Activated gamma-delta T cell treated with anti-CD3 and anti-CD28 coated beads, Interleukin-2, amount 50 U/mL, for 16 hours (primary cell): ENCODE results near the gene KRT32.
"Not testable (repeated sequence)": the region's sequence is repeated elsewhere in the genome, so short reads cannot be mapped to it uniquely, and the experiment has no call there.

Experiments used
- DNase-seq: peaks from one replicate; pipeline ENCODE4 v3.0.0-alpha.2; 2020; ENCODE audit warnings: low read depth

The KRT32 gene

GRCh38 chr17:41464173-41464572 is 3.0 kb downstream of the KRT32 start:
- DNase-seq: no peak

GRCh38 chr17:41463746-41464145 is 3.4 kb downstream of the KRT32 start:
- DNase-seq: no peak

GRCh38 chr17:41462705-41463104 is 4.5 kb downstream of the KRT32 start:
- no peak for DNase-seq

GRCh38 chr17:41457676-41458075 is 9.5 kb downstream of the KRT32 start:
- DNase-seq: no peak

DNA sequence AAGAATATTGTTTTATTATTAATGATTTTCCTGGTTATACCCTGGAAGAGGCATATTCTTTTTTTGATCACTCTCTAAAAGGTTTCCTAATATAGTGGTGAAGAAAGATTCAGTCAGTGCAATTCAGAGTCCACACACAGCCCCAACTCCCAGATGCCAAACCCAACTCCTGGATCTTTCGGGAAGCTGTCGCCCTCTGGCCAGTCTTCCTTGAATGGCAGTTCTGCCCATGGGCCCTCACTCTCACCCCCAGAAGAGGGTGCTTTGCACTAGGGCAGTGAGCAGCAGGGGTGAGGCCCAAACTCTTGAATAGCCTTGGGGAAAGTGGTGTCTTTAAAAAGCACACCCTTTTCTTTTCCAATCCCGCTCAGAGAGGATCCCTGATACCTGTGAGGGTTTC is 11.0 kb downstream of the KRT32 start:
- no peak for DNase-seq

- no peak for DNase-seq
Measured at GRCh38 chr17:41455236-41455635, 11.9 kb downstream of the KRT32 start.

DNA sequence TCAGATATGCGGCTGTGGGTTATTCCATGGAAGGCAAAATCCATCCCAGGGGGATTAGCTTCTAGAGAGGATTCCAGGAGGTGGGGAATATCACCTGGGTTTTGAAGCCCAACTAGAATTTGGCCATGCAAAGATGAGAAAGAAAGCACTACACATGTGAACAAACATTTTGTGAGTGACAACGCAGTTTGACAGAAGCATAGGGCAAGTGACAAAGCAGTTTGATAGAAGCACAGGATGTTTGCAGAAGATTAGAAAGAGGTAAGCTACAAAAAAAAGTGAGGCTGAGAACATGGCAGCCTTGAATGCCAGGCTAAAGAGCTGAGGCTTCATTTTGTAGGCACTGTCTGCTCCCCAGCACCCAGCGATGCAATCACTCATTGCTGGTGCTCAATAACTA is 14.1 kb downstream of the KRT32 start:
- no peak for DNase-seq

DNA sequence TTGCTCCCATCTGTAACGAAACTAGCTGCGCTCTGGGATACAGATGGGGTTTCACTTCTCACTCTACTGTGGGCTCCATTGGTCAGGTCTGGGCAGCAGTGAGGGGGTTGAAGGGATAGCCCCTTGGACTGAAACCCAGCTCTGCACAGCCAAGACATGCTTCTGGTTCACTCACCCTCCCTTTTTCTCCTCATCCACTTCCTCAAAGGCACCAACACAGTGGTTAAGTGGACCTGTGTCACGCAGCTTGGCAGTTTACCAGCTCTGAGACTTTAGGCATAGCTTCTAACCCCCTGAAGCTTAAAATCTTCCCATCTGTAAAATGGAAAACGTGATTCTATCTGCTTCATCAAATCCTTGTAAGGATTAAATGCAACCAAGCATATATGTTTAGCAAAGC is 14.9 kb downstream of the KRT32 start:
- DNase-seq: no peak

DNA sequence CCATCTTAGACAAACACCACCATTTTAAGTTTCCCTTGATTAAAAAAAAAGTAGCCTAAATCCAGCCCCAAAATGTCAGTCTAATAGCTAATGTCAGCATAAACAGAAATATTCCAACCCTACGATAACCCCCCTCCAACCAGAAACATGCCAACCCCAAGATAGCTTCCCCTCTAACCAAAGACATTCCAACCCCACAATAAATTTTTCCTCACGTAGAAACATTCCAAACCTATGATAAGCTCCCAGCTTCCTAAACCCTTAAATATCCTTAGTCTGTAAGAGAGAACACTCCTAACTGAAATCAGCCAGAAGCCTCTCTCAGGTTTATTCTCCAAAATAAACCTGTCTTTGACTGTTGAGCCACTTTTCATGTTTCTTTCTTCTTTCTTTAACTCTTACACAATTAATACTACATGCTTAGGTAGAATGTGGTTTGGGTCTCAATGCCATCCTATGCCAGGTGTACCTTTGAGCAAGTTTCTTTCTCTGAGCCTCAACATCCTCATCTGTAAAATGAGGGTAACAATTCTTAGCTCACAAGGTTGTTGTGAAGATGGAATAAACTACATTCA is 15.9 kb downstream of the KRT32 start:
- DNase-seq: no peak

- DNase-seq: no peak
Measured at GRCh38 chr17:41449008-41449407, 18.2 kb downstream of the KRT32 start.

GRCh38 chr17:41448506-41448905 is 18.7 kb downstream of the KRT32 start:
- DNase-seq: no peak

DNA sequence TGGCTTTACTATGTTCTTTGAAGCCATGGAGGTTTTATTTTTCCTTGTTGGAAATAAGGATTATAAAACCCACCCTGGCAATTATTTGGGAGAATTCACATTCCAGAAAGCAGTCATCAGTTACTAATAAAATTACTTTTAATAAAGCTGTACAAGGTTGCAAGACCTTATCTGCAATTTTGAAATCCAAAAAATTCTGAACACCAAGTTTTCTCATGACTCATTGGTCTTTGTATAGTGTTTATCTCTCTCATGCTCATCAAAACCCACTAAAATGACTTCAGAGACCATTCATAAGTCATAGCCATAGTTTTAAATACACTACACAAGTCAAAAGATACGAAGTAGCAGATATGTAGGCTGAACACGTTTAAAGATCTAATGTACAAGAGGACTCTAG is 20.4 kb downstream of the KRT32 start:
- DNase-seq: no peak

- no peak for DNase-seq
Measured at GRCh38 chr17:41444640-41445039, 22.5 kb downstream of the KRT32 start.

DNA sequence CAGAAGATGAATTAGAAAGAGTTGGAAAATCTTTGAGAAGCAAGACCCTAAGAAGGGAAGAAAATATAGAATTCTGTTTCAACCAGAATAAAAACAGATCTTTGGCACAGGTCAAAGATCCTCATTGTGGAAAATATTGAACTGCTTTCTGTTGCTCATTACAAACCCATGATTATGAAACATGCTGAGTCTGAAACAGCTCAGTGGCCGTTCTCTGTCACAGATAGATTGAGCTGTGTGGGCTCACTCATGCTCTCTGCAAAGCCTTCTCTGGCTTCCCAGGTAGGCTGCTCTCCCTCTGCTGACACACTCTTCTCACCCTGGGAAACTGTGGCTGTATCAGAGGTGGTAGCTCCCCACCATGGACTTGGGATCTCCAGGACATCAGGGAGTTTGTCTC is 23.0 kb downstream of the KRT32 start:
- DNase-seq: no peak

DNA sequence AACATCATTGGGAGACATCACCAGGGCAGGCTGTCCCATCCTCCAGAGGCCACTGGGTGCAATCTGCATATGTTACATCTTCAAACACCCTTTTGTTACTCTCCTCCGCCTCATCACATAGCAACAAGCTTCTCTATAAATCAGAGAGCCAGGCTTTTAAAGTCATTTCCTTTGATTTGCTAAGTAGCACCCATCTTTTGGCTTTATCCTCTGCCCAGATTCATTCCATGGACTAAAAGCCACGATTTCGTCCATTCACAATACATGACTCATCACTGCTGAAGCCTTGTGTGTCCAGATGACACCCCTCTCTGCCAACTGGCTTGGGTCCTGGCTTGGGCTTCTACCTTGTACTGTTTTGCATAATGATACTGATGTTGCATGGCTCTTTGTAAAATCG is 24.4 kb downstream of the KRT32 start:
- DNase-seq: no peak

- DNase-seq: no peak
Measured at GRCh38 chr17:41440531-41441033, 26.6 kb downstream of the KRT32 start, which contains the start of gene KRT38. Gene KRT38, minus strand, starts transcription at chr17:41440983. Its CDS starts 62 bp downstream, at chr17:41440921.

- DNase-seq: no peak
Measured at GRCh38 chr17:41439375-41439774, 27.8 kb downstream of the KRT32 start.

DNA sequence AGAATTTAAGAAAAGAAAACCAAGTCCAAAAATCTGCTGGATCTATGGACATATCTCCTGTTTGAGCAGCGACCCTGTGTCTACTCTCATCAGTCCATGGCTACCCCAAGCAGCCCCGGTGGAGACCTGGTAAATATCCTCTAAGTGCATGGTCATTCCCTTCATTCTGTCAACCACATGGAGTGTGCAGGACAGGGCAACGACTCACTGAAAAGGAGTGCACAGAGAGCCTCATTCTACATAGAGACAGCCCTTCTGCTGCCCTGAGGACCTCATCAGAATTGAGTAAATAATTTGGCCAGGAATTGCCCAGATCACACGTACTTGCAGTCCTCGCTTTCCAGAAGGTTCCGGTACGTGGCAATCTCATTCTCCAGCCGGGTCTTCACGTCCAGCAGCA is 29.4 kb downstream of the KRT32 start:
- no peak for DNase-seq

DNA sequence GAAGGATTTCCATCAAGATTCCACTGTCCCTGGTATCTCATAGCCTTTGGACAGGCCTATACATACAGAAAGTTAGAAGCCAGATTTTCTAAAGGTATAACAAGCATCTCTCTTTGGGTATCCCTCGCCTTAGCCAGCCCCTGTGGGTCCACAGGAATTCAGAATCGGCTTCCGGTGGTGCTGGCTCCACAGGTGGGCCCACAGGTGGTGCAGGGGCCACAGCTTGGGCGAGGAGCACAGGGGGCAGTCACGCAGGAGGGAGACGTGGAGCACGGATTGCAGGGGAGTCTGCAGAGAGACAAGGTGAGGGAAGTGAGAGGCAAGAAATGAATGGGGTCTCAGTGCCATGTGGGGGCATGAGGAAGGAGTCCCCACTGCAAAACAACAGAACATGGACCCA is 29.9 kb downstream of the KRT32 start:
- DNase-seq: no peak

DNA sequence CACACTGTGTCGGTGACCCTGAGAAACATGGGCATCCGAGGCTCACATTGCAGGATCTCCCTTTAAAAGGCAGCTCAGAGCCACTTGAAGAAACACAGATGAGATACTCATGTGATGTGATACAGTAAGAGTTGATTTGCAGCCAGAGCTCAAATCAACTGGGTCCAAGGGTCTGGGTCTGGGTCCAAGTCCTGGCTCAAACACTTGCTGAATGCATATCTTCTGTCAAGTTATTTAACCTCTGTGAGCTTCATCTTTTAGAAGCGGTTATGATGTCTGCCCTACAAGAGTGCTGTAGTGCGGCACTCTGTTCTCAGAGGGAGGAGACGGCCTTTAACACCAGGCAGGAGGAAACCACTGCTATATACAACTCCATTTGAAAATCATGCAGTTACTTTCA is 32.8 kb downstream of the KRT32 start:
- no peak for DNase-seq

GRCh38 chr17:41434005-41434404 is 33.2 kb downstream of the KRT32 start:
- DNase-seq: no peak

DNA sequence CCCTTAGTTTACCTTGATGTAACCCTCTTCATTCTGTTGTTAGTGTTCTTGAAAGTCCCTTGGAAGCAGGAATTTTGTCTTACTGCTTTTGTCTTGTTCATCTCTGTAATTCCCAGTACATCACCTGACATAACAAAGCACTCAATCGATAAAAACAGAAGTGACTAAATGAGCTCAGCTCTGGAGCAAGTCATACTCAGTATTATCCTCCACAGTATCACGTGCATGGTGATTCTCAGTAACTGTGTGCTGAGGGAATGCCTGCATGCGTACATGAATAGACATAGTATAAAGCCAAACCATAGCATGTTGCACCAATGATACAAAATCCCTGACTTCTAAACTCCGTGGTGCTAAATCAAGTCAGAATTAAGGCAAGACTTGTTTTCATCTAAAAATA is 33.6 kb downstream of the KRT32 start:
- no peak for DNase-seq

GRCh38 chr17:41430376-41430775 is 36.8 kb downstream of the KRT32 start:
- not testable (repeated sequence) for DNase-seq

DNA sequence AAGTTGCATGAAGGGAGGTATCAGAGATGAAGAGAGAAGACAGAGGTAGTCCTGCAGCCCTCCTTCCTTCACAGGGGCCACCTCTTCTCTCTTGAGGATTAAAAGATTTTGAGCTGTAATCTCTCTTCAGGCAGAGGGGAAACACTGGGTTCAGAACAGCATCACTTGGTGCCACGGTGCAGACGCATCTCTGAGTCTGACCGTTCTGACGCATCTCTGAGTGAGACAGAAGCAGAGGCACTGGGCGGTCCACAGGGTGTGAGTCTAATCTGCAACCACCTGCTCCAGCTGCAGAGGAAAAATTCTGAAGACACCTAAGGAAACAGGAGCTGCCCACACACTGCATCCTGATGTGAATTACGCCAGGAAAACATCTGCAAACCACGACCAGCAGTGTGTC is 37.5 kb downstream of the KRT32 start:
- no peak for DNase-seq
